Uterine smooth muscle cell (primary cell): Measurements from ENCODE around the gene CCDC47. TPM values are rescaled to one million over a fixed set of nuclear protein-coding genes. Genes with fewer than 3 reads are reported as not detected.

ENCODE experiments used
- total RNA-seq: library from RNA; depleted of rRNA; stranded (reverse); fragments of >200 nt; gene quantifications from 2 replicates; pipeline ENCODE4 v1.2.3, GENCODE V29; 2014

Gene CCDC47
- 88.6 and 100 TPM in 2 replicates for total RNA-seq

GRCh38 chr17:63773272-63774140 is at the start of gene CCDC47:
Gene CCDC47 (minus strand): TSS chr17:63773597. CDS start chr17:63766175, 7,422 bp downstream.

GRCh38 chr17:63774141-63774968 is 958 bp upstream of the CCDC47 start, which contains the start of gene DDX42:
Gene DDX42 (plus strand): TSS chr17:63774170. CDS start chr17:63787050, 12,880 bp downstream.

GRCh38 chr17:63741408-63742173 is 31.8 kb downstream of the CCDC47 start, which contains the start of gene STRADA:
Gene STRADA (minus strand): TSS chr17:63741799. CDS start chr17:63728369, 13,430 bp downstream.

GRCh38 chr17:63699638-63700527 is 73.5 kb downstream of the CCDC47 start, which contains the start of gene LIMD2:
Gene LIMD2 (minus strand): TSS chr17:63700125. CDS start chr17:63699298, 827 bp downstream.

Other genes with a start within 250 kb of the CCDC47 start
- gene DCAF7, start 223.1 kb downstream of the CCDC47 start, total RNA-seq = 15.6 and 23.1 TPM in 2 replicates
- gene TACO1, start 172.7 kb downstream of the CCDC47 start, total RNA-seq = 18.0 and 23.0 TPM in 2 replicates
- gene MAP3K3, start 151.2 kb downstream of the CCDC47 start, total RNA-seq = 32.1 and 36.3 TPM in 2 replicates
- 2.5 and 2.8 TPM in 2 replicates for gene LIMD2, start 73.5 kb downstream of the CCDC47 start, total RNA-seq
- gene STRADA, start 31.8 kb downstream of the CCDC47 start, total RNA-seq = 18.8 and 22.4 TPM in 2 replicates
- 75.2 and 78.4 TPM in 2 replicates for gene DDX42, start 573 bp upstream of the CCDC47 start, total RNA-seq
- gene PSMC5, start 53.8 kb upstream of the CCDC47 start, total RNA-seq = 54.9 and 99.6 TPM in 2 replicates
- gene FTSJ3, start 54.1 kb upstream of the CCDC47 start, total RNA-seq = 63.1 and 73.0 TPM in 2 replicates
- 78.2 and 108 TPM in 2 replicates for gene SMARCD2, start 69.1 kb upstream of the CCDC47 start, total RNA-seq
- under 0.01 TPM in 1 of 2 replicates, not detected in the other for gene CSH2, start 100.1 kb upstream of the CCDC47 start, total RNA-seq
- gene GH2, start 108.3 kb upstream of the CCDC47 start, total RNA-seq = not detected in 2 replicates
- gene CSH1, start 123.0 kb upstream of the CCDC47 start, total RNA-seq = not detected in 2 replicates
- gene CSHL1, start 137.7 kb upstream of the CCDC47 start, total RNA-seq = not detected in 2 replicates
- not detected in 2 replicates for gene GH1, start 145.2 kb upstream of the CCDC47 start, total RNA-seq
- gene CD79B, start 158.7 kb upstream of the CCDC47 start, total RNA-seq = 0.12 TPM in 1 of 2 replicates, not detected in the other
- gene SCN4A, start 199.3 kb upstream of the CCDC47 start, total RNA-seq = under 0.01 TPM in 2 replicates
- 0.11 and 0.25 TPM in 2 replicates for gene PRR29, start 224.8 kb upstream of the CCDC47 start, total RNA-seq
- gene ICAM2, start 247.0 kb upstream of the CCDC47 start, total RNA-seq = 1.2 and 3.4 TPM in 2 replicates